Breast epithelium (tissue), 3 donors: ENCODE measurements around the gene ADD1.

Source experiments
- POLR2A ChIP-seq: fragments of 450-650 bp; IDR thresholded peaks from one replicate; pipeline ENCODE4 v1.6.1; 2016; ENCODE audit warnings: antibody characterized with exemption, mild to moderate bottlenecking, moderate library complexity
- POLR2AphosphoS5 ChIP-seq, 3 donors: sonication (generic); formaldehyde crosslinking; IDR thresholded peaks; one replicate each; pipeline ENCODE4 v1.6.1; 2017; ENCODE audit warnings: antibody characterized with exemption in 3 of 3
- TF ChIP-seq, protein P1 (sequence below), 3 donors: fragments of 450-650 bp; IDR thresholded peaks; one replicate each; pipeline ENCODE4 v1.5.1; 2016 to 2017; ENCODE audit warnings: antibody characterized with exemption in 3 of 3, mild to moderate bottlenecking in 3 of 3, moderate library complexity in 3 of 3

DNA sequence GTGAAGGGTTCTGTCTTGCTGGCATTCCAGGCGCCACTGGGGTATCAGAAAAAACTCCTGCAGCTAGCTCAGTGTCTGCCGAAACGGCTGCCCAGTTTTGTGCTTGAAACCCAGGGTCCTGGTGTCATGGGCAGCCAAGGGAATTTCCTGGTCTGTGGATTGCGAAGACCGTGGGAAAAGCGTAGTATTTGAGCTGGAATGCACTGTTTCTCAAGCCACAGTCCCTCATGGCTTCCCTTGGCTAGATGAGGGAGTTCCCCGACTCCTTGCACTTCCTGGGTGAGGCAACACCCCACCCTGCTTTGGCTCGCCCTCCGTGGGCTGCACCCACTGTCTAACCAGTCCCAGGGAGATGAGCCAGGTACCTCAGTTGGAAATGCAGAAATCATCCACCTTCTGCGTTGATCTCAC, 79.5 kb downstream of the ADD1 start:
- TF ChIP-seq, protein P1, sequence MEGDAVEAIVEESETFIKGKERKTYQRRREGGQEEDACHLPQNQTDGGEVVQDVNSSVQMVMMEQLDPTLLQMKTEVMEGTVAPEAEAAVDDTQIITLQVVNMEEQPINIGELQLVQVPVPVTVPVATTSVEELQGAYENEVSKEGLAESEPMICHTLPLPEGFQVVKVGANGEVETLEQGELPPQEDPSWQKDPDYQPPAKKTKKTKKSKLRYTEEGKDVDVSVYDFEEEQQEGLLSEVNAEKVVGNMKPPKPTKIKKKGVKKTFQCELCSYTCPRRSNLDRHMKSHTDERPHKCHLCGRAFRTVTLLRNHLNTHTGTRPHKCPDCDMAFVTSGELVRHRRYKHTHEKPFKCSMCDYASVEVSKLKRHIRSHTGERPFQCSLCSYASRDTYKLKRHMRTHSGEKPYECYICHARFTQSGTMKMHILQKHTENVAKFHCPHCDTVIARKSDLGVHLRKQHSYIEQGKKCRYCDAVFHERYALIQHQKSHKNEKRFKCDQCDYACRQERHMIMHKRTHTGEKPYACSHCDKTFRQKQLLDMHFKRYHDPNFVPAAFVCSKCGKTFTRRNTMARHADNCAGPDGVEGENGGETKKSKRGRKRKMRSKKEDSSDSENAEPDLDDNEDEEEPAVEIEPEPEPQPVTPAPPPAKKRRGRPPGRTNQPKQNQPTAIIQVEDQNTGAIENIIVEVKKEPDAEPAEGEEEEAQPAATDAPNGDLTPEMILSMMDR (IDR thresholded peaks at IDR 0.05) = no peak
- TF ChIP-seq POLR2A = no peak
- no peak for TF ChIP-seq POLR2AphosphoS5 (IDR thresholded peaks at IDR 0.05)
